OCI-LY3 (cell line): Measurements from ENCODE around the gene FHIP2A.

Source experiments
- H2AFZ ChIP-seq: fragments of 200-600, 300-600 bp; shearing (Covaris generic); 2 replicates; pipeline ENCODE4 v1.6.0; 2014; ENCODE audit warnings: antibody characterized with exemption, low read depth, low read length
- H3K27ac ChIP-seq: fragments of 200-600, 300-600 bp; sonication (generic); 2 replicates; pipeline ENCODE4 v1.5.1; 2014; ENCODE audit warnings: mild to moderate bottlenecking, low read length, moderate library complexity, mixed read lengths
- H3K27me3 ChIP-seq: fragments of 200-600, 300-600 bp; sonication (generic); 2 replicates; pipeline ENCODE4 v1.6.1; 2014; ENCODE audit warnings: low read depth, low read length, mixed read lengths
- H3K36me3 ChIP-seq: fragments of 200-600, 300-600 bp; sonication (generic); replicated peaks from 2 replicates; pipeline ENCODE3; 2014; ENCODE audit warnings: low read depth, low read length, mixed read lengths
- H3K4me1 ChIP-seq: fragments of 300-600, 200-600 bp; sonication (generic); 2 replicates; pipeline ENCODE4 v1.6.1; 2014; ENCODE audit warnings: low read length, mixed read lengths
- H3K4me2 ChIP-seq: fragments of 200-600, 300-600 bp; sonication (generic); 2 replicates; pipeline ENCODE4 v1.6.1; 2014; ENCODE audit warnings: low read length, mixed read lengths
- H3K4me3 ChIP-seq: fragments of 300-600, 200-600 bp; sonication (generic); 2 replicates; pipeline ENCODE4 v1.5.1; 2014; ENCODE audit warnings: antibody characterized with exemption, mild to moderate bottlenecking, low read length, moderate library complexity
- H3K79me2 ChIP-seq: fragments of 300-600, 200-600 bp; shearing (Covaris generic); 2 replicates; pipeline ENCODE4 v1.6.1; 2014; ENCODE audit warnings: mild to moderate bottlenecking, low read length, mixed read lengths
- H3K9ac ChIP-seq: fragments of 300-600, 200-600 bp; shearing (Covaris generic); 2 replicates; pipeline ENCODE4 v1.6.0; 2014; ENCODE audit warnings: mild to moderate bottlenecking, low read length, moderate library complexity
- H3K9me3 ChIP-seq: fragments of 200-600, 300-600 bp; shearing (Covaris generic); 2 replicates; pipeline ENCODE4 v1.6.1; 2014; ENCODE audit warnings: low read length, mixed read lengths; ENCODE audit not compliant: insufficient read depth
- H4K20me1 ChIP-seq: fragments of 200-600, 300-600 bp; sonication (generic); 2 replicates; pipeline ENCODE4 v1.6.1; 2016; ENCODE audit warnings: low read length, mixed read lengths; ENCODE audit not compliant: insufficient read depth
- EZH2phosphoT487 ChIP-seq: fragments of 200-600 bp; shearing (Covaris generic); IDR thresholded peaks from 2 replicates; pipeline ENCODE4 v1.6.1; 2018; ENCODE audit warnings: antibody characterized with exemption, mixed run types, low read depth
- TF ChIP-seq, protein P1 (sequence below): fragments of 200-600, 300-600 bp; sonication (generic); IDR thresholded peaks from 2 replicates; pipeline ENCODE4 v1.5.1; 2014; ENCODE audit warnings: antibody characterized with exemption, low read length, low read depth

FHIP2A gene

DNA sequence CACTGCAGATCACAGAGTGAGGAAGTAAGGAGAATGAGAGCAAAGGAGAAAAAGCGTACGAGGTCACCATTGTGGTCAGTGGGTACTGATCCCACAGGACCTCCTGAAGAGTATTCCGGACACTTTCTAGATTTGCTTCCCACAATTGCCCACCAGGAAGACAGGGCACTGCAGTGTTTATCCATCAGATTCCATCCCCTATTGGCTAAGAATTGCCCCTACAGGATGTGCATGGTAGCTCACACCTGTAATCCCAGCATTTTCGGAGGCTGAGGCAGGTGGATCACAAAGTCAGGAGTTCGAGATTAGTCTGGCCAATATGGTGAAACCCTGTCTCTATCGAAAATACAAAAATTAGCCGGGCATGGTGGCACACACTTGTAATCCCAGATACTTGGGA is 5.3 kb upstream of the FHIP2A start:
- H2AFZ ChIP-seq, result no peak overlapping the region
- no peaks in the 10 kb centered on the region for H3K4me1 ChIP-seq
- no peak overlapping the region for H3K27ac ChIP-seq
- no peaks in the 10 kb centered on the region for H3K79me2 ChIP-seq
- no peaks in the 10 kb centered on the region for H4K20me1 ChIP-seq
- no peak overlapping the region for H3K9ac ChIP-seq
- no peaks in the 10 kb centered on the region; the same call in 1 of the 2 replicates for H3K27me3 ChIP-seq
- no peaks in the 10 kb centered on the region for H3K36me3 ChIP-seq
- H3K4me3 ChIP-seq, result no peak overlapping the region
- H3K9me3 ChIP-seq, result no peaks in the 10 kb centered on the region
- no peak overlapping the region for H3K4me2 ChIP-seq
- no peak for TF ChIP-seq EZH2phosphoT487
- TF ChIP-seq, protein P1, sequence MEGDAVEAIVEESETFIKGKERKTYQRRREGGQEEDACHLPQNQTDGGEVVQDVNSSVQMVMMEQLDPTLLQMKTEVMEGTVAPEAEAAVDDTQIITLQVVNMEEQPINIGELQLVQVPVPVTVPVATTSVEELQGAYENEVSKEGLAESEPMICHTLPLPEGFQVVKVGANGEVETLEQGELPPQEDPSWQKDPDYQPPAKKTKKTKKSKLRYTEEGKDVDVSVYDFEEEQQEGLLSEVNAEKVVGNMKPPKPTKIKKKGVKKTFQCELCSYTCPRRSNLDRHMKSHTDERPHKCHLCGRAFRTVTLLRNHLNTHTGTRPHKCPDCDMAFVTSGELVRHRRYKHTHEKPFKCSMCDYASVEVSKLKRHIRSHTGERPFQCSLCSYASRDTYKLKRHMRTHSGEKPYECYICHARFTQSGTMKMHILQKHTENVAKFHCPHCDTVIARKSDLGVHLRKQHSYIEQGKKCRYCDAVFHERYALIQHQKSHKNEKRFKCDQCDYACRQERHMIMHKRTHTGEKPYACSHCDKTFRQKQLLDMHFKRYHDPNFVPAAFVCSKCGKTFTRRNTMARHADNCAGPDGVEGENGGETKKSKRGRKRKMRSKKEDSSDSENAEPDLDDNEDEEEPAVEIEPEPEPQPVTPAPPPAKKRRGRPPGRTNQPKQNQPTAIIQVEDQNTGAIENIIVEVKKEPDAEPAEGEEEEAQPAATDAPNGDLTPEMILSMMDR, result no peak

DNA sequence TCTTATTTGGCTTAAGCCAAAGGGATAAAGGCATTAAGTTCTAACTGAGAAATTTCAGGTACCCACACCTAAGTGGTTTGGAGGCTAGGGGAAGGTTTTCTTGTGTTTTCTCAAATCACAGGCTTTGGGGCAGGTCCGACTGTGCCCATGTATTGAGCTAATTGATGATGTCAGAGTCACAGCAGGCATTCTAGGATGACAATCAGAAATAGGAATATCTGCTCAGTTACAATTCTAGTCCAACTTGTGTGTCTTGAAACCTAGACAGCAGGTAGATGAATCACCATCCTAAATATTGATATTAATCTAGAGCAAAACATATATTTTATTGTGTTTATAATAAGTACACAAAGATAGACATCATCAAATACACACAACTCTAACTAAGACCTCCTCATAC is 2.3 kb upstream of the FHIP2A start:
- peaks cover 8% of the 10 kb centered on the region for H3K4me1 ChIP-seq
- no peak overlapping the region for H3K4me3 ChIP-seq
- peaks cover 27% of the 10 kb centered on the region for H3K79me2 ChIP-seq
- H3K9me3 ChIP-seq, result no peaks in the 10 kb centered on the region
- H3K27me3 ChIP-seq, result no peaks in the 10 kb centered on the region; the same call in 1 of the 2 replicates
- H2AFZ ChIP-seq, result no peak overlapping the region
- no peaks in the 10 kb centered on the region for H4K20me1 ChIP-seq
- H3K27ac ChIP-seq, result no peak overlapping the region
- H3K9ac ChIP-seq, result no peak overlapping the region
- H3K36me3 ChIP-seq, result peaks cover 3% of the 10 kb centered on the region
- TF ChIP-seq EZH2phosphoT487, result no peak
- TF ChIP-seq, protein P1, result no peak
- no peak overlapping the region for H3K4me2 ChIP-seq

DNA sequence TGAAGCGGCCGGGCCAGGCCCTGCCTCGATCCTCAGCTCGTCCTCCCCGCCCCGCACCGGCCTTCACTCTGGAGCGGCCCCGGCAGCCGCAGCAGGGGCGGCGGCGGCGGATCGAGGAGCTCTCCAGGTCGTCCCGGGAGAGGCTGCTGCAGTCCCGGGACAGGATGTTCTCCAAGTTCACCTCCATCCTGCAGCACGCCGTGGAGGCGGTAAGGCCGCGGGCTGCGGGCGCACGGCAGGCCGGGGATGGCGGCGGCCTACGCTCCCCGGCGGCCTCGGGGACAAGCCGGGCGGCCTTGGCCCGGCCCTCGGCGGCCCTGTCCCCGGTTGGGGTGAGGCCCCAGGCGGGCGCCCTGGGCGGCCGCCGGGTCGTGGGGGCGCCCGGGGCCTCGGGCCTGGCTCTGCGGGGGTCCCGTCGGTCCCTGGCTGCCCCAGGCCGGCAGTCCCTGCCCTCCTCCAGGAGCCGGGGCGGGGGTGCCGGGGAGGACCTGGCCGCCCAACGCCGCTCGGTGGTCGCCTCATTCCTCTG is 399 bp downstream of the FHIP2A start:
- Histone ChIP-seq H3K9me3 (no peaks in the 10 kb centered on the region), H3K9ac (peak overlapping the region; percentile 87), H4K20me1 (no peaks in the 10 kb centered on the region), H3K4me2 (peak overlapping the region; percentile 98), H3K27me3 (no peaks in the 10 kb centered on the region; the same call in 1 of the 2 replicates), H3K4me3 (peak overlapping the region; percentile 98), H2AFZ (no peak overlapping the region), H3K36me3 (peaks cover 13% of the 10 kb centered on the region), H3K79me2 (peaks cover 51% of the 10 kb centered on the region), H3K4me1 (peaks cover 28% of the 10 kb centered on the region), H3K27ac (peak overlapping the region; percentile 52)
- no peak for TF ChIP-seq EZH2phosphoT487
- TF ChIP-seq, protein P1, result no peak

DNA sequence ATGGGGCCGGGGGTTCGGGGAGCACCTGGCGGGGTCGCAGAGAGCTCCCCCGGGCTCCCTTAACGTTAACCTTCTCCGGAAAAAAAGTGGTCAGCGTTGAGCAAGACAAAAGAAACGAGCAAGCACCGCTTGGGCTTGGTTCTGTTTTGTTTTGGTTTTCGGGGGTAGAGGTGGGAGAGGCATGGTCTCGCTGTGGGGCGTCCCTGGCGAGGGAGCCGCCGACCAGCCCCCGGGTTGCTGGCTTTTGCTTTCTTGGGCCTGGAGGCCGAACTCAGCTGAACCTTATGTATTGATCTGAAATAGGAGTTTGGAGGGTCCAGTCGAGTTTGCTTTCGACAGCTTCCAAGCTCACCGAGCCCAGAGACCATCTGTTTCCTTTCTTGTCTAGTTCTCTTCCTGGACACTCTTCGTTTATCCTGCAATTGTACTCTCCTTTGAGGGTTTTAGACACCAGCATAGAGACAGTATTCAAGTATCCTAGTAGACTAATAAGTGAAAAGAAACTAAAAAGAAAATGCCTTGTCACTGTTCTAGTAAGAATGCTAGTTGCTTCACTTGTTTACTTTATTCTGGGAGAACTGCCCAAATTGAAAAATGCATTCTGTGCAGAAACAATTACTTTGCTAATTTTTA is 980 bp downstream of the FHIP2A start:
- no peak for TF ChIP-seq EZH2phosphoT487
- TF ChIP-seq, protein P1, result no peak
- H3K27me3 ChIP-seq, result no peaks in the 10 kb centered on the region; the same call in 1 of the 2 replicates
- H2AFZ ChIP-seq, result no peak overlapping the region; the same call in 1 of the 2 replicates
- peaks cover 56% of the 10 kb centered on the region for H3K79me2 ChIP-seq
- peaks cover 15% of the 10 kb centered on the region for H3K36me3 ChIP-seq
- H3K27ac ChIP-seq, result peak overlapping the region; percentile 52
- H3K4me2 ChIP-seq, result peak overlapping the region; percentile 98
- H3K9me3 ChIP-seq, result no peaks in the 10 kb centered on the region
- H4K20me1 ChIP-seq, result no peaks in the 10 kb centered on the region
- H3K9ac ChIP-seq, result peak overlapping the region; percentile 87
- peaks cover 28% of the 10 kb centered on the region for H3K4me1 ChIP-seq
- peak overlapping the region; percentile 98 for H3K4me3 ChIP-seq
